ENCODE data around the gene DIDO1.

- no peak for TF ChIP-seq CTCF (conservative IDR thresholded peaks at IDR 0.05 in 1 of 2, IDR thresholded peaks at IDR 0.05 in 1 of 2; ENCODE audit: low read depth in 1 of 2, low read length in 2 of 2)
- no peak for TF ChIP-seq EZH2 (IDR thresholded peaks at IDR 0.05; ENCODE audit: low read length, missing control alignments)
Observed at GRCh38 chr20:62950741-62951140, 24.4 kb upstream of the DIDO1 start.
